Renal cortex interstitium (tissue), 11 donors: ENCODE results near the gene LGALS16. TPM values are rescaled to one million over a fixed set of nuclear protein-coding genes. Genes with fewer than 3 reads are reported as not detected.
"Not testable (repeated sequence)": the region's sequence is repeated elsewhere in the genome, so short reads cannot be mapped to it uniquely, and the experiment has no call there.

Source experiments
- DNase-seq, 11 donors: peaks; one replicate each; pipeline ENCODE4 v3.0.0-alpha.2; 2013; ENCODE audit warnings: low read depth in 9 of 11, low spot score in 4 of 11; ENCODE audit errors: extremely low read depth in 1 of 11
- polyA plus RNA-seq, 3 donors: library from polyadenylated mRNA; unstranded; fragments of 120-200 nt; gene quantifications; one replicate each; pipeline ENCODE4 v1.2.1, GENCODE V29; 2013; ENCODE audit not compliant: insufficient read length in 3 of 3

LGALS16 gene
- polyA plus RNA-seq, 3 donors: not detected

- DNase-seq: no peak
Measured at GRCh38 chr19:39672473-39672872, 16.8 kb downstream of the LGALS16 start.

- not testable (repeated sequence) for DNase-seq
Measured at GRCh38 chr19:39673862-39674261, 18.1 kb downstream of the LGALS16 start.

GRCh38 chr19:39676004-39676403 lies 20.3 kb downstream of the LGALS16 start:
- DNase-seq: no peak

GRCh38 chr19:39677961-39678889 lies 22.5 kb downstream of the LGALS16 start:
- DNase-seq: peak in 8 of 11 donors; percentile 14 to 52 (median 35)

- peak in 1 of 11 donors; percentile 6 for DNase-seq
Measured at GRCh38 chr19:39679056-39679790, 23.5 kb downstream of the LGALS16 start.

- no peak for DNase-seq
Measured at GRCh38 chr19:39679791-39680168, 24.1 kb downstream of the LGALS16 start.

GRCh38 chr19:39680593-39680992 lies 24.9 kb downstream of the LGALS16 start:
- no peak for DNase-seq

GRCh38 chr19:39681416-39681815 lies 25.7 kb downstream of the LGALS16 start:
- no peak for DNase-seq

- DNase-seq: no peak
Measured at GRCh38 chr19:39684267-39684666, 28.6 kb downstream of the LGALS16 start.

- no peak for DNase-seq
Measured at GRCh38 chr19:39686739-39687138, 31.0 kb downstream of the LGALS16 start.

- DNase-seq: not testable (repeated sequence)
Measured at GRCh38 chr19:39688637-39689036, 32.9 kb downstream of the LGALS16 start.

GRCh38 chr19:39692166-39692565 lies 36.5 kb downstream of the LGALS16 start:
- no peak for DNase-seq

GRCh38 chr19:39692822-39693221 lies 37.1 kb downstream of the LGALS16 start:
- DNase-seq: no peak

GRCh38 chr19:39695759-39696158 lies 40.0 kb downstream of the LGALS16 start:
- no peak for DNase-seq

GRCh38 chr19:39696387-39696786 lies 40.7 kb downstream of the LGALS16 start:
- no peak for DNase-seq

GRCh38 chr19:39698535-39698934 lies 42.8 kb downstream of the LGALS16 start:
- no peak for DNase-seq

GRCh38 chr19:39701291-39701690 lies 45.6 kb downstream of the LGALS16 start:
- no peak for DNase-seq

- peak in 9 of 11 donors; percentile 1 to 36 (median 15) for DNase-seq
Measured at GRCh38 chr19:39704181-39705044, 48.7 kb downstream of the LGALS16 start, which contains the start of gene LGALS14. LGALS14 (plus strand) TSS chr19:39704481; CDS start chr19:39704529, 48 bp downstream.

GRCh38 chr19:39705578-39706188 lies 50.0 kb downstream of the LGALS16 start:
- no peak for DNase-seq
